Heart left ventricle (tissue), 13 donors: ENCODE data around the gene ABCD1.

ENCODE experiments used
- POLR2A ChIP-seq, 2 donors: fragments of 450-650 bp; IDR thresholded peaks; one replicate each; pipeline ENCODE4 v1.6.1; 2017; ENCODE audit warnings: antibody characterized with exemption in 2 of 2, mild to moderate bottlenecking in 2 of 2, moderate library complexity in 2 of 2
- TF ChIP-seq, protein P1 (sequence below), 12 donors: fragments of 200-600 bp; sonication (generic) in 4 of 12; IDR thresholded peaks; one replicate each; pipeline versions ENCODE4 v1.5.0 to v1.8.0; 2018 to 2022; ENCODE audit warnings: antibody characterized with exemption in 12 of 12, mild to moderate bottlenecking in 5 of 12
- donor health status: ischemic (EF 13 %, LVEDD 7.1; RV severe dilation, severe dysfunction).
- donor health status: DM: no; HTN: yes; CAD: no.
- donor health status: DM: no; HTN: no; CAD: no.
- donor health status: ischemic (EF 25% LVEDD 6.9; RV normal size, moderate dysfunction).
- donor health status: ischemic (EF 25% LVEDD 5.7; RV mildly dilated, moderate dysfunction).
- donor health status: ischemic (EF 35%, LVEDD 5.7; RV mildly dilated, moderate dysfunction).
- donor health status: nonischemic (EF 11% LVEDD 7.7; RV severe dilation, severe dysfunction).
- donor health status: DM: yes; HTN: yes; CAD: no.
- donor health status: PGD.
- donor health status: ischemic (EF 29% LVEDD 5.4; RV normal size, mild dysfunction).
- donor health status: nonischemic (EF 23%, LVEDD 6.1; RV moderate dilation, normal function).

DNA sequence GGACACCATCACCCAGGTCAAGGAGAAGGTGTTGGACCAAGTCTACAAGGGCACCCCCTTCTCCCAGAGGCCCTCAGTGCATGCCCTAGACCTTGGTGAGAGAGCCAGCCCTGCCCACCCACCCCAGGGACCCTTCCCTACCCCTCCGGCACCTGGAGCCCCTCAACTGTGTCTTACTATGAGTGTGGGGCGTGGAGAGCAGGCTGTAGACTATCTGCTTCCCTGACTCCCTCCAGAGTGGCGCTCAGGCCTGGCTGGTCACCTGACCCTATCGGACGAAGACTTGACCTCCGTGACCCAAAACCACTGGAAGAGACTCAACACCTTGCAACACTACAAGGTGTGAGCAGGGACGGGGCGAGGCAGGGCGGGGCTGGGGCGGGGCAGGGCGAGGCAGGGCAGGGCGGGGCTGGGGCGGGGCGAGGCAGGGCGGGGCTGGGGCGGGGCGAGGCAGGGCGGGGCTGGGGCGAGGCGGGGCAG, 51.5 kb downstream of the ABCD1 start:
- TF ChIP-seq, protein P1, sequence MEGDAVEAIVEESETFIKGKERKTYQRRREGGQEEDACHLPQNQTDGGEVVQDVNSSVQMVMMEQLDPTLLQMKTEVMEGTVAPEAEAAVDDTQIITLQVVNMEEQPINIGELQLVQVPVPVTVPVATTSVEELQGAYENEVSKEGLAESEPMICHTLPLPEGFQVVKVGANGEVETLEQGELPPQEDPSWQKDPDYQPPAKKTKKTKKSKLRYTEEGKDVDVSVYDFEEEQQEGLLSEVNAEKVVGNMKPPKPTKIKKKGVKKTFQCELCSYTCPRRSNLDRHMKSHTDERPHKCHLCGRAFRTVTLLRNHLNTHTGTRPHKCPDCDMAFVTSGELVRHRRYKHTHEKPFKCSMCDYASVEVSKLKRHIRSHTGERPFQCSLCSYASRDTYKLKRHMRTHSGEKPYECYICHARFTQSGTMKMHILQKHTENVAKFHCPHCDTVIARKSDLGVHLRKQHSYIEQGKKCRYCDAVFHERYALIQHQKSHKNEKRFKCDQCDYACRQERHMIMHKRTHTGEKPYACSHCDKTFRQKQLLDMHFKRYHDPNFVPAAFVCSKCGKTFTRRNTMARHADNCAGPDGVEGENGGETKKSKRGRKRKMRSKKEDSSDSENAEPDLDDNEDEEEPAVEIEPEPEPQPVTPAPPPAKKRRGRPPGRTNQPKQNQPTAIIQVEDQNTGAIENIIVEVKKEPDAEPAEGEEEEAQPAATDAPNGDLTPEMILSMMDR (IDR thresholded peaks at IDR 0.05) = no peak
- TF ChIP-seq POLR2A (IDR thresholded peaks at IDR 0.05) = no peak
